ENCODE data around the gene PROKR2.

PROKR2 gene

DNA sequence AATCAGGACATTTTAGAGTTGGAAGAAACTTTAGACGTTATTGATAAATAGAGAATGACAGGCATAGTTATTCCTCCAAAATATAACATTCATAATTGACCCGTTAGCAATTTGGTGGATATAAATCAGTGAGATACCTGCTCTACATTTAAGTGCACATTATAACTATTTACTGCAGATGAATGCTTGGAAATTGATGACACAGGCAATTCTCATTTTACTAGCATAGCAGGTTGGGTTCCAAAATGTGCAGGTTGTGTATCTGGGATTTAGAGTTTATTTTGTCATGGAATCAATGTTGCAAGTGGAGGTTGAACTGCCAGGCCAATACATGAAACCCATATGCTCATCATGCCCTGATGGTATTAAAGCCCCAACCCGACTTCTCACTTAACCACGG lies 44.4 kb upstream of the PROKR2 start:
- H3K4me1 ChIP-seq (ENCODE audit: low read depth, poor library complexity, severe bottlenecking), result no peaks in the 10 kb centered on the region
- no peaks in the 10 kb centered on the region for H3K79me2 ChIP-seq (ENCODE audit: insufficient read depth, low read depth)
- H3K27me3 ChIP-seq (ENCODE audit: insufficient read depth, low read depth), result no peaks in the 10 kb centered on the region
- no peak overlapping the region for H3K4me2 ChIP-seq
- H3K36me3 ChIP-seq (ENCODE audit: insufficient read depth), result no peaks in the 10 kb centered on the region
- H3K9ac ChIP-seq, result no peak overlapping the region
- H4K20me1 ChIP-seq (ENCODE audit: insufficient read depth), result no peaks in the 10 kb centered on the region
- H2AFZ ChIP-seq (ENCODE audit: low read depth), result no peak overlapping the region
- H3K27ac ChIP-seq, result no peak overlapping the region
- TF ChIP-seq, protein P1, sequence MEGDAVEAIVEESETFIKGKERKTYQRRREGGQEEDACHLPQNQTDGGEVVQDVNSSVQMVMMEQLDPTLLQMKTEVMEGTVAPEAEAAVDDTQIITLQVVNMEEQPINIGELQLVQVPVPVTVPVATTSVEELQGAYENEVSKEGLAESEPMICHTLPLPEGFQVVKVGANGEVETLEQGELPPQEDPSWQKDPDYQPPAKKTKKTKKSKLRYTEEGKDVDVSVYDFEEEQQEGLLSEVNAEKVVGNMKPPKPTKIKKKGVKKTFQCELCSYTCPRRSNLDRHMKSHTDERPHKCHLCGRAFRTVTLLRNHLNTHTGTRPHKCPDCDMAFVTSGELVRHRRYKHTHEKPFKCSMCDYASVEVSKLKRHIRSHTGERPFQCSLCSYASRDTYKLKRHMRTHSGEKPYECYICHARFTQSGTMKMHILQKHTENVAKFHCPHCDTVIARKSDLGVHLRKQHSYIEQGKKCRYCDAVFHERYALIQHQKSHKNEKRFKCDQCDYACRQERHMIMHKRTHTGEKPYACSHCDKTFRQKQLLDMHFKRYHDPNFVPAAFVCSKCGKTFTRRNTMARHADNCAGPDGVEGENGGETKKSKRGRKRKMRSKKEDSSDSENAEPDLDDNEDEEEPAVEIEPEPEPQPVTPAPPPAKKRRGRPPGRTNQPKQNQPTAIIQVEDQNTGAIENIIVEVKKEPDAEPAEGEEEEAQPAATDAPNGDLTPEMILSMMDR (conservative IDR thresholded peaks at IDR 0.05; ENCODE audit: low read depth, low read length), result no peak
- H3K4me3 ChIP-seq (IDR thresholded peaks at IDR 0.05; ENCODE audit: insufficient read depth, low read depth, low read length), result no peak overlapping the region

DNA sequence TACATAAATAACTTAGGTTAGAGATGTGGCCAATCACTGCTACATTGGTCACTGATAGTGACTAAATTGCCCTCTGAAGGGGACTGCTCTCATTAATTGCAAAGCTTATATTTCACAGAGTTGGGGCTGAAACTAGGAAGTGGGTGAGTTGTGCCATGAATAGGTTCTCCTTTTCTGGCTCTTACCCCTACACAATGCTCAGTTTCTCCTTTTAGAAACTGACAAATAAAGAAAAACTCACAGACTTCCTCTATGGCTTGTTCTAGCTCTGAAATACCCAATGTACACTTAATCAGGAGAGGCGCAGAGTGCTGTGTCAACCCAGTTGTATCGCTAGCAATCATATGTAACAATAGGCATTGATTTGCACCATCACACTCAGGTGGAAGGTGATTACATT lies 41.2 kb upstream of the PROKR2 start:
- no peaks in the 10 kb centered on the region for H4K20me1 ChIP-seq (ENCODE audit: insufficient read depth)
- H3K9ac ChIP-seq, result no peak overlapping the region
- H3K27ac ChIP-seq, result no peak overlapping the region
- H3K4me1 ChIP-seq (ENCODE audit: low read depth, poor library complexity, severe bottlenecking), result no peaks in the 10 kb centered on the region
- H3K79me2 ChIP-seq (ENCODE audit: insufficient read depth, low read depth), result no peaks in the 10 kb centered on the region
- no peak overlapping the region for H2AFZ ChIP-seq (ENCODE audit: low read depth)
- TF ChIP-seq, protein P1 (conservative IDR thresholded peaks at IDR 0.05; ENCODE audit: low read depth, low read length), result no peak
- no peak overlapping the region for H3K4me3 ChIP-seq (IDR thresholded peaks at IDR 0.05; ENCODE audit: insufficient read depth, low read depth, low read length)
- no peaks in the 10 kb centered on the region for H3K36me3 ChIP-seq (ENCODE audit: insufficient read depth)
- H3K27me3 ChIP-seq (ENCODE audit: insufficient read depth, low read depth), result no peaks in the 10 kb centered on the region
- no peak overlapping the region for H3K4me2 ChIP-seq

DNA sequence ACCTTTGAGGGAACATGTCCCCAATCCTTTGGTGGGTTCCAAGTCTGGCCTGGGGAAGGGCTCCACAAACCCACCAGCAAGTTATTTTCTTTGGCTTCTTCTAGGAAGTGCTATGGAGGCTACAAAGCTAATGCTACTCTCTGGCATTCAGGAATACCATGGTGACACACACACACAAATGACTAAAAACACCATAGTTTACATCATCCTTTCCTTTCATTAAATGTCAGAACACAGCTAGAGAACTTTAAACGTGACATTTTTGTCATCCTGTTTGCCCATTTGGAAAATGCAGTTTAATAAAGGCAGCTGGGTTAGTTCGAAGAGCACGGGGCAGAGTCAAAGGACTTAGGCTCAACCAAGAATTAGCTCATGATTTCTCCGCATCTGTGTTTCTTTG lies 40.2 kb upstream of the PROKR2 start:
- Histone ChIP-seq H3K36me3 (ENCODE audit: insufficient read depth) (no peaks in the 10 kb centered on the region), H3K4me1 (ENCODE audit: low read depth, poor library complexity, severe bottlenecking) (no peaks in the 10 kb centered on the region), H4K20me1 (ENCODE audit: insufficient read depth) (no peaks in the 10 kb centered on the region), H3K4me3 (IDR thresholded peaks at IDR 0.05; ENCODE audit: insufficient read depth, low read depth, low read length) (no peak overlapping the region), H3K79me2 (ENCODE audit: insufficient read depth, low read depth) (no peaks in the 10 kb centered on the region), H3K27ac (no peak overlapping the region), H3K9ac (no peak overlapping the region), H2AFZ (ENCODE audit: low read depth) (no peak overlapping the region), H3K27me3 (ENCODE audit: insufficient read depth, low read depth) (no peaks in the 10 kb centered on the region), H3K4me2 (no peak overlapping the region)
- TF ChIP-seq, protein P1 (conservative IDR thresholded peaks at IDR 0.05; ENCODE audit: low read depth, low read length), result no peak

DNA sequence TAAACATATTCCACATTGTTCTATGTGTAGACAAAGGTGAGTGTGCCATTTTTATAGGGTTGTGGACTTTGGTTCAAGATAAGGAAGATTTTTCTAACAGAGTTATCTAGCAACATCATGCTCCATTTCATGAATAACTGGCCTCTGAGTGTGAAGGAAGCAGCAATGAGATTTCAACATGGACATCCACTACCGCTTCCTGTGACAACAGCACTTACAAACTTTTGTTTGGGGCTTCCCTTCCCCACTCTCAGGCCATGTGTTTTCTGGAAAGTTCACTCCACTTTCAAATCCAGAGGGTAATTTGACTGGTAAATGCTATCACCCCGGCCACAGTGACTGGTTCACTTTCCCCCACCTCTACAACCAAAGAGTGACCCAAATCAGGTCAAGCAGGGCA lies 38.1 kb upstream of the PROKR2 start:
- no peak overlapping the region for H3K4me3 ChIP-seq (IDR thresholded peaks at IDR 0.05; ENCODE audit: insufficient read depth, low read depth, low read length)
- no peak overlapping the region for H2AFZ ChIP-seq (ENCODE audit: low read depth)
- H3K9ac ChIP-seq, result no peak overlapping the region
- H3K36me3 ChIP-seq (ENCODE audit: insufficient read depth), result no peaks in the 10 kb centered on the region
- TF ChIP-seq, protein P1 (conservative IDR thresholded peaks at IDR 0.05; ENCODE audit: low read depth, low read length), result no peak
- H3K4me1 ChIP-seq (ENCODE audit: low read depth, poor library complexity, severe bottlenecking), result no peaks in the 10 kb centered on the region
- H3K27ac ChIP-seq, result no peak overlapping the region
- H3K27me3 ChIP-seq (ENCODE audit: insufficient read depth, low read depth), result no peaks in the 10 kb centered on the region
- H3K4me2 ChIP-seq, result no peak overlapping the region
- no peaks in the 10 kb centered on the region for H4K20me1 ChIP-seq (ENCODE audit: insufficient read depth)
- H3K79me2 ChIP-seq (ENCODE audit: insufficient read depth, low read depth), result no peaks in the 10 kb centered on the region
